Right renal pelvis (tissue), 4 donors: ENCODE results near the gene PITPNM3. TPM values are rescaled to one million over a fixed set of nuclear protein-coding genes. Genes with fewer than 3 reads are reported as not detected.
"Not testable (repeated sequence)": the region's sequence is repeated elsewhere in the genome, so short reads cannot be mapped to it uniquely, and the experiment has no call there.

Source experiments
- DNase-seq, 4 donors: peaks; one replicate each; pipeline ENCODE4 v3.0.0-alpha.2; 2013; ENCODE audit warnings: low read depth in 4 of 4, low spot score in 3 of 4, missing footprints in 1 of 4
- polyA plus RNA-seq, 4 donors: library from polyadenylated mRNA; unstranded; fragments of 120-200 nt; gene quantifications; one replicate each; pipeline ENCODE4 v1.2.1, GENCODE V29; 2013; ENCODE audit not compliant: insufficient read length in 4 of 4

PITPNM3 gene
- polyA plus RNA-seq, 4 donors: 8.0 to 11.2 (median 9.1) TPM

- DNase-seq: no peak
Observed at GRCh38 chr17:6483507-6483906, 72.8 kb downstream of the PITPNM3 start.

GRCh38 chr17:6482796-6483195 is 73.6 kb downstream of the PITPNM3 start:
- not testable (repeated sequence) for DNase-seq

GRCh38 chr17:6482105-6482455 is 74.3 kb downstream of the PITPNM3 start:
- no peak for DNase-seq

- DNase-seq: no peak
Observed at GRCh38 chr17:6480303-6480675, 76.1 kb downstream of the PITPNM3 start.

- no peak for DNase-seq
Observed at GRCh38 chr17:6479622-6480302, 76.6 kb downstream of the PITPNM3 start.

- DNase-seq: no peak
Observed at GRCh38 chr17:6478486-6478885, 77.9 kb downstream of the PITPNM3 start.

- no peak for DNase-seq
Observed at GRCh38 chr17:6477831-6478383, 78.4 kb downstream of the PITPNM3 start.

GRCh38 chr17:6476810-6477179 is 79.6 kb downstream of the PITPNM3 start:
- no peak for DNase-seq

- no peak for DNase-seq
Observed at GRCh38 chr17:6476076-6476809, 80.1 kb downstream of the PITPNM3 start.

GRCh38 chr17:6475411-6475810 is 80.9 kb downstream of the PITPNM3 start:
- DNase-seq: no peak

GRCh38 chr17:6474906-6475305 is 81.4 kb downstream of the PITPNM3 start:
- DNase-seq: no peak

GRCh38 chr17:6474376-6474775 is 82.0 kb downstream of the PITPNM3 start:
- no peak for DNase-seq

- DNase-seq: peak; percentile 47 to 78 (median 68)
Observed at GRCh38 chr17:6473128-6473767, 83.1 kb downstream of the PITPNM3 start.

GRCh38 chr17:6472517-6472916 is 83.8 kb downstream of the PITPNM3 start:
- DNase-seq: no peak

- DNase-seq: no peak
Observed at GRCh38 chr17:6471531-6472465, 84.6 kb downstream of the PITPNM3 start.

GRCh38 chr17:6470751-6471521 is 85.4 kb downstream of the PITPNM3 start:
- no peak for DNase-seq

GRCh38 chr17:6470146-6470718 is 86.1 kb downstream of the PITPNM3 start:
- no peak for DNase-seq

- DNase-seq: no peak
Observed at GRCh38 chr17:6468051-6468790, 88.1 kb downstream of the PITPNM3 start.

GRCh38 chr17:6467567-6467966 is 88.8 kb downstream of the PITPNM3 start:
- DNase-seq: no peak
